Ishikawa (cell line): ENCODE measurements around the gene TRAPPC14.

Source experiments
- CEBPB ChIP-seq: IDR thresholded peaks from 2 replicates; pipeline ENCODE4 v1.6.1; 2012
- CREB1 ChIP-seq: IDR thresholded peaks from 2 replicates; pipeline ENCODE4 v1.6.1; 2012; ENCODE audit warnings: low read depth
- EGR1 ChIP-seq: IDR thresholded peaks from 2 replicates; pipeline ENCODE4 v1.6.1; 2012
- EP300 ChIP-seq: IDR thresholded peaks from 2 replicates; pipeline ENCODE4 v1.6.1; 2012; ENCODE audit warnings: borderline replicate concordance
- FOXM1 ChIP-seq: IDR thresholded peaks from 2 replicates; pipeline ENCODE4 v1.6.1; 2012; ENCODE audit warnings: low read depth, borderline replicate concordance
- MAX ChIP-seq: IDR thresholded peaks from 2 replicates; pipeline ENCODE4 v1.6.1; 2012
- NFIC ChIP-seq: IDR thresholded peaks from 2 replicates; pipeline ENCODE4 v1.6.1; 2012
- RAD21 ChIP-seq: IDR thresholded peaks from 2 replicates; pipeline ENCODE4 v1.6.1; 2012; ENCODE audit warnings: low read depth
- REST ChIP-seq: IDR thresholded peaks from 2 replicates; pipeline ENCODE4 v1.6.1; 2012; ENCODE audit warnings: low read depth, mild to moderate bottlenecking
- TAF1 ChIP-seq: IDR thresholded peaks from 2 replicates; pipeline ENCODE4 v1.6.1; 2012; ENCODE audit warnings: low read depth, mild to moderate bottlenecking
- TCF12 ChIP-seq: IDR thresholded peaks from 2 replicates; pipeline ENCODE4 v1.6.1; 2012; ENCODE audit warnings: low read depth
- TEAD4 ChIP-seq: IDR thresholded peaks from 2 replicates; pipeline ENCODE4 v1.6.1; 2012
- USF1 ChIP-seq: IDR thresholded peaks from 2 replicates; pipeline ENCODE4 v1.6.1; 2012
- YY1 ChIP-seq: IDR thresholded peaks from 2 replicates; pipeline ENCODE4 v1.6.1; 2012; ENCODE audit warnings: low read depth
- ZBTB7A ChIP-seq: IDR thresholded peaks from 2 replicates; pipeline ENCODE4 v1.6.1; 2012; ENCODE audit warnings: low read depth

TRAPPC14 gene

GRCh38 chr7:100119970-100120732 is 38.4 kb downstream of the TRAPPC14 start:
- TF ChIP-seq EP300 (no peak), RAD21 (no peak), CEBPB (no peak)

- no peak for TF ChIP-seq RAD21
- 0 out of 2 replicates have a peak, but pooled peaks have one; percentile 18 for TF ChIP-seq REST
- TF ChIP-seq TCF12 = peak; percentile 76; the same call in 1 of the 2 replicates
- TF ChIP-seq FOXM1 = no peak
- no peak for TF ChIP-seq EP300
- TF ChIP-seq ZBTB7A = no peak
- 0 out of 2 replicates have a peak, but pooled peaks have one; percentile 33 for TF ChIP-seq USF1
- peak; percentile 80 for TF ChIP-seq MAX
- peak; percentile 81 for TF ChIP-seq EGR1
- 0 out of 2 replicates have a peak, but pooled peaks have one; percentile 23 for TF ChIP-seq TEAD4
- TF ChIP-seq CEBPB = no peak; the same call in 1 of the 2 replicates
- 0 out of 2 replicates have a peak, but pooled peaks have one; percentile 10 for TF ChIP-seq CREB1
- peak; percentile 100 for TF ChIP-seq TAF1
- peak; percentile 98 for TF ChIP-seq YY1
- TF ChIP-seq NFIC = peak; percentile 31; the same call in 1 of the 2 replicates
Observed at GRCh38 chr7:100119072-100119969, 39.2 kb downstream of the TRAPPC14 start, which contains the start of the genes CNPY4 and TAF6. Gene CNPY4, plus strand, starts transcription at chr7:100119634. Its CDS starts 111 bp downstream, at chr7:100119745. Gene TAF6, minus strand, starts transcription at chr7:100119358. Its CDS starts 5,149 bp downstream, at chr7:100114209.

- no peak for TF ChIP-seq EP300
- TF ChIP-seq EGR1 = no peak
- TF ChIP-seq REST = no peak
- TF ChIP-seq MAX = peak; percentile 6
- TF ChIP-seq RAD21 = no peak
- no peak for TF ChIP-seq TEAD4
Observed at GRCh38 chr7:100118388-100119071, 40.0 kb downstream of the TRAPPC14 start.

- no peak for TF ChIP-seq NFIC
- no peak for TF ChIP-seq CREB1
- TF ChIP-seq RAD21 = no peak
- TF ChIP-seq TEAD4 = no peak
- no peak for TF ChIP-seq CEBPB
- TF ChIP-seq YY1 = no peak
- no peak for TF ChIP-seq EP300
- TF ChIP-seq ZBTB7A = no peak
- no peak for TF ChIP-seq FOXM1
- no peak for TF ChIP-seq TCF12
- no peak for TF ChIP-seq EGR1
Observed at GRCh38 chr7:100115026-100115425, 43.5 kb downstream of the TRAPPC14 start.

GRCh38 chr7:100111914-100112313 is 46.6 kb downstream of the TRAPPC14 start:
- TF ChIP-seq REST (no peak), USF1 (no peak), CREB1 (no peak), YY1 (no peak), EP300 (no peak), NFIC (no peak), MAX (no peak)
